PC-3 (cell line): ENCODE data around the gene EXOSC10. TPM values are rescaled to one million over a fixed set of nuclear protein-coding genes. Genes with fewer than 3 reads are reported as not detected.

ENCODE experiments used
- ATAC-seq: fragments of 200-7000 bp; cut with Tn5 transposase; 2 replicates; pipeline ENCODE4 v1.9.1; 2020; ENCODE audit warnings: mild to moderate bottlenecking, moderate library complexity
- BruUV-seq: library from RNA; stranded (reverse); fragments of 400-500 nt; replicated peaks from 2 replicates; lab custom pipeline; 2021; lab: Mats Ljungman, UMichigan
- CTCF ChIA-PET: fragments of 300-600 bp; sonication (Branson Sonifier 250); formaldehyde crosslinking; loops from one replicate; lab custom pipeline; 2022; ENCODE audit warnings: antibody characterized with exemption; lab: Charles Lee
- POLR2A ChIA-PET: fragments of 300-600 bp; sonication (Branson Sonifier 250); formaldehyde crosslinking; loops from one replicate; lab custom pipeline; 2022; ENCODE audit warnings: antibody characterized with exemption; ENCODE audit not compliant: unreplicated experiment; lab: Charles Lee
- DNase-seq: peaks from one replicate; pipeline ENCODE4 v3.0.0-alpha.2; 2015
- H2AFZ ChIP-seq: fragments of 300-600 bp; sonication (generic); 2 replicates; pipeline ENCODE4 v1.6.0; 2016; ENCODE audit warnings: antibody characterized with exemption, low read length
- H3F3A ChIP-seq: fragments of 300-600 bp; sonication (generic); one replicate; pipeline ENCODE4 v1.6.0; 2017; ENCODE audit warnings: antibody characterized with exemption, low read length, control low read depth, mild to moderate bottlenecking; ENCODE audit not compliant: unreplicated experiment
- H3K27ac ChIP-seq: fragments of 300-600 bp; sonication (generic); 2 replicates; pipeline ENCODE4 v1.5.1; 2016; ENCODE audit warnings: mild to moderate bottlenecking, low read length
- H3K27me3 ChIP-seq: fragments of 300-600 bp; sonication (generic); 2 replicates; pipeline ENCODE4 v1.6.1; 2016; ENCODE audit warnings: low read length, mixed read lengths
- H3K36me3 ChIP-seq: fragments of 300-600 bp; sonication (generic); 2 replicates; pipeline ENCODE4 v1.6.1; 2016; ENCODE audit warnings: low read depth, mixed run types, low read length, mixed read lengths
- H3K4me1 ChIP-seq: fragments of 300-600 bp; sonication (generic); 2 replicates; pipeline ENCODE4 v1.5.1; 2016; ENCODE audit warnings: low read length; ENCODE audit not compliant: insufficient read depth
- H3K4me2 ChIP-seq: fragments of 300-600 bp; sonication (generic); 2 replicates; pipeline ENCODE4 v1.6.0; 2016; ENCODE audit warnings: low read length
- H3K4me3 ChIP-seq: fragments of 300-600 bp; sonication (generic); 2 replicates; pipeline ENCODE4 v1.5.1; 2016; ENCODE audit warnings: mild to moderate bottlenecking, low read length, mixed read lengths
- H3K79me2 ChIP-seq: fragments of 300-600 bp; sonication (generic); 2 replicates; pipeline ENCODE4 v1.6.1; 2017; ENCODE audit warnings: low read length, mixed read lengths
- H3K9ac ChIP-seq: fragments of 300-600 bp; sonication (generic); 2 replicates; pipeline ENCODE4 v1.6.0; 2016; ENCODE audit warnings: mild to moderate bottlenecking, low read length
- H3K9me2 ChIP-seq: fragments of 300-600 bp; sonication (generic); replicated peaks from 2 replicates; pipeline ENCODE4 v1.6.1; 2016; ENCODE audit warnings: mixed run types, low read length, mixed read lengths
- H3K9me3 ChIP-seq: fragments of 300-600 bp; sonication (generic); 2 replicates; pipeline ENCODE4 v1.6.1; 2016; ENCODE audit warnings: low read length, mixed read lengths
- H4K20me1 ChIP-seq: fragments of 300-600 bp; sonication (generic); 2 replicates; pipeline ENCODE4 v1.6.1; 2016; ENCODE audit warnings: low read length, mixed read lengths
- EZH2 ChIP-seq: fragments of 300-600 bp; sonication (generic); IDR thresholded peaks from one replicate; pipeline ENCODE4 v1.6.1; 2017; ENCODE audit warnings: antibody characterized with exemption, mild to moderate bottlenecking, low read length; ENCODE audit not compliant: unreplicated experiment
- EZH2phosphoT487 ChIP-seq: fragments of 300-600 bp; sonication (generic); IDR thresholded peaks from 2 replicates; pipeline ENCODE4 v1.6.1; 2018; ENCODE audit warnings: mild to moderate bottlenecking, antibody characterized with exemption, low read length, borderline replicate concordance
- intact Hi-C: fragments of 100-400 bp; cut with micrococcal nuclease; formaldehyde crosslinking; loops from 2 replicates; pipeline ENCODE4 v1.9.0; 2023
- total RNA-seq: library from RNA; depleted of rRNA; stranded (reverse); fragments of >200 nt; gene quantifications from 2 replicates; pipeline ENCODE4 v1.2.3, GENCODE V29; 2014
- TF ChIP-seq, protein P1 (sequence below): fragments of 300-600 bp; sonication (generic); conservative IDR thresholded peaks from 2 replicates; pipeline ENCODE4 v1.5.1; 2017; ENCODE audit warnings: antibody characterized with exemption, low read depth, mild to moderate bottlenecking, low read length

EXOSC10 gene
- total RNA-seq, 1 experiment from 2014 or later, result 96.3 TPM

DNA sequence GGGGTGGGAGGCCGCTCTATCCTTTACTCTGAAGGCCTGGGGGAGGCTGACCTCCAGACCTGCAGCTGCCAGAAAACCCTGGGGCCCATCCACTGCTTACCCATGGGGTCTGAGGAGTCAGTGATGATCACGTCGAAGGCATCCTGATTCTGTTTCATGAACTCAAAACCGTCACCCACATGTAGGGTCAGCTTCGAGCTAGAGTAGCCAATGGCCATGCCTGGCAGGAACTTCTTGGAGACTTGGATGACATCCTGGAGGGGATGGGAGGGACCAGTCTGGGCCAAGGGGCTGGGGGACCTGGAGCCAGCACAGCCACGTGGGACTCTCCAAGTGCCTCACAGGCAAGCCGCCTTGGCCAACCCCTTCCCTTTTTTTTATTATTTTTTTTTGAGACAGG, 43.2 kb downstream of the EXOSC10 start:
- BruUV-seq, result no TSS peak
- no peaks in the 10 kb centered on the region for H3K9me2 ChIP-seq
- H3K36me3 ChIP-seq, result peaks cover 21% of the 10 kb centered on the region
- H3K4me3 ChIP-seq, result no peak overlapping the region
- TF ChIP-seq EZH2phosphoT487, result no peak
- TF ChIP-seq, protein P1, sequence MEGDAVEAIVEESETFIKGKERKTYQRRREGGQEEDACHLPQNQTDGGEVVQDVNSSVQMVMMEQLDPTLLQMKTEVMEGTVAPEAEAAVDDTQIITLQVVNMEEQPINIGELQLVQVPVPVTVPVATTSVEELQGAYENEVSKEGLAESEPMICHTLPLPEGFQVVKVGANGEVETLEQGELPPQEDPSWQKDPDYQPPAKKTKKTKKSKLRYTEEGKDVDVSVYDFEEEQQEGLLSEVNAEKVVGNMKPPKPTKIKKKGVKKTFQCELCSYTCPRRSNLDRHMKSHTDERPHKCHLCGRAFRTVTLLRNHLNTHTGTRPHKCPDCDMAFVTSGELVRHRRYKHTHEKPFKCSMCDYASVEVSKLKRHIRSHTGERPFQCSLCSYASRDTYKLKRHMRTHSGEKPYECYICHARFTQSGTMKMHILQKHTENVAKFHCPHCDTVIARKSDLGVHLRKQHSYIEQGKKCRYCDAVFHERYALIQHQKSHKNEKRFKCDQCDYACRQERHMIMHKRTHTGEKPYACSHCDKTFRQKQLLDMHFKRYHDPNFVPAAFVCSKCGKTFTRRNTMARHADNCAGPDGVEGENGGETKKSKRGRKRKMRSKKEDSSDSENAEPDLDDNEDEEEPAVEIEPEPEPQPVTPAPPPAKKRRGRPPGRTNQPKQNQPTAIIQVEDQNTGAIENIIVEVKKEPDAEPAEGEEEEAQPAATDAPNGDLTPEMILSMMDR, result no peak
- TF ChIP-seq EZH2, result no peak
- DNase-seq, result no peak
- H3K79me2 ChIP-seq, result peaks cover 47% of the 10 kb centered on the region
- ChIA-PET POLR2A (interaction anchor here (0.7 kb wide), 1 partner anchor 185 kb away, joined by 13 read pairs; no protein-coding TSS in a partner anchor), CTCF (no interaction called here)
- peaks cover 16% of the 10 kb centered on the region; the same call in 1 of the 2 replicates for H3K4me1 ChIP-seq
- no peak overlapping the region for H2AFZ ChIP-seq
- no peaks in the 10 kb centered on the region for H3K9me3 ChIP-seq
- H3K27ac ChIP-seq, result no peak overlapping the region
- intact Hi-C loops, result no loop called here
- no peaks in the 10 kb centered on the region for H3K27me3 ChIP-seq
- H3F3A ChIP-seq, result no peaks in the 10 kb centered on the region
- no peak overlapping the region for H3K4me2 ChIP-seq
- no peaks in the 10 kb centered on the region for H4K20me1 ChIP-seq
- H3K9ac ChIP-seq, result no peak overlapping the region
- ATAC-seq, result no peak

- ATAC-seq (no peak), DNase-seq (no peak)
- no peak overlapping the region for H3K4me3 ChIP-seq
- CTCF ChIA-PET, result no interaction called here
- H3F3A ChIP-seq, result no peaks in the 10 kb centered on the region
- peaks cover 38% of the 10 kb centered on the region for H3K79me2 ChIP-seq
- peaks cover 21% of the 10 kb centered on the region for H3K36me3 ChIP-seq
- no peak overlapping the region for H3K9ac ChIP-seq
- peaks cover 12% of the 10 kb centered on the region; the same call in 1 of the 2 replicates for H3K4me1 ChIP-seq
- TF ChIP-seq EZH2 (no peak), EZH2phosphoT487 (no peak)
- TF ChIP-seq, protein P1, result no peak
- POLR2A ChIA-PET, result interaction anchor here (0.7 kb wide), 1 partner anchor 185 kb away, joined by 13 read pairs; no protein-coding TSS in a partner anchor
- H3K27ac ChIP-seq, result no peak overlapping the region
- no peaks in the 10 kb centered on the region for H3K9me2 ChIP-seq
- no peaks in the 10 kb centered on the region for H4K20me1 ChIP-seq
- H2AFZ ChIP-seq, result no peak overlapping the region
- intact Hi-C loops, result no loop called here
- BruUV-seq, result no TSS peak
- no peaks in the 10 kb centered on the region for H3K27me3 ChIP-seq
- H3K4me2 ChIP-seq, result no peak overlapping the region
- no peaks in the 10 kb centered on the region for H3K9me3 ChIP-seq
Measured at GRCh38 chr1:11055676-11056075, 44.0 kb downstream of the EXOSC10 start.

DNA sequence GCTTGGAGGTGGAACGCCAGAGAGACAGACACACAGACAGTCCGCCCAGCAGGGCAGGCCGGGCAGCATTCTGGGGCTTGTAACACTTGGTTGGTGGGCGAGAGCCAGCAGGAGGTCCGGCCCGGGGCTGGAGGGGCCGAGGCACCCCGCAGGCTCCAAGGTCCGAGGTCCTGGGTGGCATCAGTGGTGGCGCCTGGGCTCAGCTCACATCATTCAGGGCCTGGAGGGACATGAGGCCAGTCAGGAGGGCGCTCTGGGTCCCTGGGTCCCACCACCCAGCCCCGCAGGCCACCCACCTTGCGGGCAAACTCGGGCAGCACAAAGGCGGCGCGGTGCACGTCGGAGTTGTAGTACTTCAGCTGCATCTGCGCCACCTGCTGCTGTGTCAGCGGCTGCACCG, 45.0 kb downstream of the EXOSC10 start:
- H3K36me3 ChIP-seq, result peaks cover 21% of the 10 kb centered on the region
- TF ChIP-seq EZH2phosphoT487, result no peak
- TF ChIP-seq EZH2, result no peak
- TF ChIP-seq, protein P1, result no peak
- no peak overlapping the region for H3K9ac ChIP-seq
- no peaks in the 10 kb centered on the region for H4K20me1 ChIP-seq
- CTCF ChIA-PET, result no interaction called here
- intact Hi-C loops, result no loop called here
- POLR2A ChIA-PET, result interaction anchor here (0.6 kb wide), 1 partner anchor 165 kb away, joined by 4 read pairs; no protein-coding TSS in a partner anchor
- no peak for ATAC-seq
- peaks cover 10% of the 10 kb centered on the region; the same call in 1 of the 2 replicates for H3K4me1 ChIP-seq
- H2AFZ ChIP-seq, result no peak overlapping the region
- no peak overlapping the region for H3K27ac ChIP-seq
- no peaks in the 10 kb centered on the region for H3K27me3 ChIP-seq
- H3K4me3 ChIP-seq, result no peak overlapping the region
- no TSS peak for BruUV-seq
- H3K9me2 ChIP-seq, result no peaks in the 10 kb centered on the region
- peaks cover 32% of the 10 kb centered on the region for H3K79me2 ChIP-seq
- no peak overlapping the region for H3K4me2 ChIP-seq
- no peak for DNase-seq
- no peaks in the 10 kb centered on the region for H3K9me3 ChIP-seq
- no peaks in the 10 kb centered on the region for H3F3A ChIP-seq
